T-helper 2 cell treated with Interferon-gamma antibody and Interleukin-4, amounts not matched to agents 5 μg/mL and 100 μg/mL, for 36 hours (primary cell): ENCODE measurements around the gene GLRA1.

Experiments
- DNase-seq: peaks from one replicate; pipeline ENCODE4 v3.0.0; 2021; ENCODE audit warnings: low spot score
- H3K27ac Mint-ChIP-seq: one replicate; pipeline ENCODE4 v1.8.0; 2021; ENCODE audit warnings: mild to moderate bottlenecking, mixed read lengths
- H3K27me3 Mint-ChIP-seq: one replicate; pipeline ENCODE4 v1.8.0; 2021; ENCODE audit warnings: low read depth, mixed read lengths
- H3K36me3 Mint-ChIP-seq: one replicate; pipeline ENCODE4 v1.8.0; 2021; ENCODE audit warnings: low read depth, mixed read lengths
- H3K4me1 Mint-ChIP-seq: one replicate; pipeline ENCODE4 v1.8.0; 2021; ENCODE audit warnings: low read depth, mixed read lengths
- H3K4me3 Mint-ChIP-seq: one replicate; pipeline ENCODE4 v1.8.0; 2022; ENCODE audit warnings: mild to moderate bottlenecking, moderate library complexity, mixed read lengths
- H3K9me3 Mint-ChIP-seq: one replicate; pipeline ENCODE4 v1.8.0; 2021; ENCODE audit warnings: mixed read lengths

GLRA1 gene

DNA sequence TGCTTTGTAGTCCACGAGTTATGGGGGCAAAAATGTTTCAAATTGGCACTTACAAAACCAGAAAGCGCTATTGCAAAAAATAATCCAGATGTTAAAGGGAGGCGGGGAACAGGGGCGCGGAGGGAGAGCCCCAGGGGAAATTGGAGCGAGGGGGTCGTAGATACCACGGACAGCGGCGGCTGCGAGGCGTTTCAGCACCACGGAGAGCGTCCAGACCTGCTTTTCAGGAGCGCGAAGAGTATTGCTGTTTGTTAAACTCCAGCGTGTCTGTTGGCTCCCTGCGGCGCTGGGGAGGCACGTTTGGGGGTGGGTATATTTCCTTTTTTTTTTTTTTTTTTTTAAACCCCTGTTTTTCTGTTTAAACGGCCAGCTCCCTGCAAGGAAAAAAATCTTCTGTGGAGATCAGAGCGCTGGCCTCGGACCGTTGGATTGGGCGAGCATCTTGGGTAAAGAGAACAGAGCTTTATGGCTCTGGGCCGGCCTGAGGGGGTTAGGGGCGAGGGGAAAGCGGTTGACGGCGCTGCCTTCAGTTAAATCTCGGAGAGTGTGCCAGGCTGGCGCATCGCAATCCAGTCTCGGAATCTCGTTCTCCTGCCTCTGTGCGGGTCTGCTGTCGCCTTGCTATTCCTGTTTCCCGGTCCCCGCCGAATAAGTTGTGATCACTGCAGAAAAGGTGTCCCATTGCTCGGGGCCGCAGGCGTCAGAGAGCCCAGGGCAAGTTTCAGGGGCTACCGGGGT lies at the start of gene GLRA1:
GLRA1 (minus strand) TSS at position 288 of the 738 bp plus-strand sequence. CDS start 302 bp downstream, outside the sequence.
- Mint-ChIP-seq H3K36me3 (no peaks in the 10 kb centered on the region), H3K9me3 (no peaks in the 10 kb centered on the region), H3K27me3 (peaks cover 8% of the 10 kb centered on the region), H3K4me1 (no peaks in the 10 kb centered on the region), H3K4me3 (no peak within 1 kb of the TSS), H3K27ac (no peak within 1 kb of the TSS)
- peak; percentile 16 for DNase-seq

DNA sequence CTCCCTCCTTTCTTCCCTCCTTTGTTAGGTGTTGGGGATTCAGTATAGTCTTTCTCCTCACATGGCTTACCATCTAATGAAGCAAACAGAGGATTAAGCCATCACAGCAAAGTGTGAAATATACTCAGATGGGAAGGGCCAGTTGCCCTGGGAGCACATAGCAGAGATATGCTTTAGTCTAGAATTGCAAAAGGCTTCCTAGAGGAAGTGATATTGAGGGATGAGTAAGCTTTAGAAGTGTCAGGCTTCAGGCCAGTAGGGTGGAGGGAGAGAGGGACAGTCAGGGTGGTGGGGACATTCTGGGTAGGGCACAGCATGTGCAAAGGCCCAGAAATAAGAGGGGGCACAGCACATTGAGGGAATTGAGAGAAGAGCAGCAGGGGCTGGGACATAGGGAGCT lies 46.2 kb upstream of the GLRA1 start:
- no peaks in the 10 kb centered on the region for H3K36me3 Mint-ChIP-seq
- no peaks in the 10 kb centered on the region for H3K9me3 Mint-ChIP-seq
- no peak for DNase-seq
- no peak overlapping the region for H3K27ac Mint-ChIP-seq
- no peaks in the 10 kb centered on the region for H3K4me1 Mint-ChIP-seq
- H3K4me3 Mint-ChIP-seq = no peak overlapping the region
- H3K27me3 Mint-ChIP-seq = no peaks in the 10 kb centered on the region

DNA sequence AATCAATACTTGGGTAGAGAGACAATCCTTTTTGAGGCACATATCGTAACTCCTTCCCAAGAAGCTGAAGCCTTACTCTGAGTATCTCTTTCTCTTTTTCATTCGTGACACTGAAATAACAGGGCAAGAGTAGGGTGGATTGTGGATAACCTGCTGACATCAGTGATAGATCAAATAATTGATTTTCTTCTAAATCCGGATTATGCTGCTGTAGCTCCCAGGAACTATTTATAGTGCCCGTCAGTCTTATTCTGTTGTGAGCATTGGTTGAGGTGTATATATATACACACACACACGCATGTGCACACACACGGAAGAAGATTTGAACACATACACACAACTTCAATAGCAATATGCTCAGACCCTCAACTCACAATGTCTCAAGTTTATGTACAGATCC lies 43.2 kb upstream of the GLRA1 start:
- no peaks in the 10 kb centered on the region for H3K4me1 Mint-ChIP-seq
- DNase-seq = no peak
- no peaks in the 10 kb centered on the region for H3K9me3 Mint-ChIP-seq
- H3K27me3 Mint-ChIP-seq = no peaks in the 10 kb centered on the region
- H3K27ac Mint-ChIP-seq = no peak overlapping the region
- no peaks in the 10 kb centered on the region for H3K36me3 Mint-ChIP-seq
- H3K4me3 Mint-ChIP-seq = no peak overlapping the region

DNA sequence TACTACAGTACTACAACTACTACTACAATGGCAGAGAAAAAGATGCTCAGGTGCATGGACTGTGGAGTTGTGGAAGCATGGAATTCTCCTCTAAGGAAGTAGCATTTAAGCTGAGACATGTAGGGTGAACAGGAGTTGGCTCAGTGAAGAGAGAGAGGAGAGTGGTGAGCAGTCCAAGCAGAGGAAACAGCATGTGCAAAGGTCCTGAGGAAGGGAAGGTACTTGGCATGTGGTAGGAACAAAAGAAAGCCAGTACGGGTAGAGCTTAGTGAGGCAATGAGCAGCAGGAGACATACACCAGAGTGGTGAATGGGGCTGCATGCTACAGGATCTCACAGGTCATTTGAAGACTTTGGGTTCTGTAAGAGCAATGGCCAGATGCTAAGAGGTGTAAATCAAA lies 41.4 kb upstream of the GLRA1 start:
- Mint-ChIP-seq H3K27me3 (no peaks in the 10 kb centered on the region), H3K36me3 (no peaks in the 10 kb centered on the region), H3K4me3 (no peak overlapping the region), H3K9me3 (no peaks in the 10 kb centered on the region), H3K4me1 (no peaks in the 10 kb centered on the region), H3K27ac (no peak overlapping the region)
- DNase-seq = no peak

DNA sequence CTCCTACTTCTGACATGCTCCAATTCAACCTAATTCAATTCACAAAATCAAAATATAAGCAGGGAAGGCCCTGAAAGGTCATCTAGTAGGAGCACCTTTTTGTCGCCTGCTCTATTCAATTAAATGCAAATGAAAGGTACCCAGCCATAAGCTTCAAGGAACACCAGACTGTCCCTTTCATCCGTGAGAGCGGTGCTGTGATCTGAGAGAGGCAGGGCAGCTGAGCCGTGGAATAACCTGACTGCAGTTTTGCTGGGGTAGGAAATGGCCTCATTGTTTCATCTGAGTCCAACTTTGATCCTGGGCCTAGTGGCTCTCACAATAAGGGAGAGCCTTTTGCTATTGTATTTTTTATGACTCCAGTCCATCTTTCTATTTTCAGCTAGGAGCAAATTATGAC lies 39.8 kb upstream of the GLRA1 start:
- Mint-ChIP-seq H3K4me3 (no peak overlapping the region), H3K4me1 (no peaks in the 10 kb centered on the region)

DNA sequence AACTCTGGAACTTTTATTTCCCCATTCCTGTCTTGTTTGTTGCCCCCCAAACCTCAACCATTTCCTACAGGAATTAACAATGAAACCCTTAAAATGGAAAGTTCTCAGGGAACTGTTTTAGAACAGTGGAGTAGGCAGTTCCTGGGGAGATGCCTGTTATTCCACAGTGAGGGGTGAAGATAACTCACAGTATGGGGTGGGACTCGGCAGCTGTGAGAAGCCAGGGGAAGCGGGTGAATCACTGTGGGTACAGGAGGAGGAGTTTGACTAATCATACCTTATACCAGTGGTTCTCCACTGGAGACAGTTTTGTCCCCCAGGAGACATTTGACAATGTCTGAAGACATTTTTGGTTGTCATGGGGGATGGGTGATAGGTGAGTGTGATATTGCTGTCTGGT lies 36.9 kb upstream of the GLRA1 start:
- H3K4me1 Mint-ChIP-seq = no peaks in the 10 kb centered on the region
- no peaks in the 10 kb centered on the region for H3K9me3 Mint-ChIP-seq
- H3K4me3 Mint-ChIP-seq = no peak overlapping the region
- H3K27me3 Mint-ChIP-seq = no peaks in the 10 kb centered on the region
- H3K36me3 Mint-ChIP-seq = no peaks in the 10 kb centered on the region
- H3K27ac Mint-ChIP-seq = no peak overlapping the region
- DNase-seq = no peak

More for the DNA sequence above, 39.8 kb upstream of the GLRA1 start:
- Mint-ChIP-seq H3K36me3 (no peaks in the 10 kb centered on the region), H3K27ac (no peak overlapping the region), H3K9me3 (no peaks in the 10 kb centered on the region), H3K27me3 (no peaks in the 10 kb centered on the region)
- no peak for DNase-seq

DNA sequence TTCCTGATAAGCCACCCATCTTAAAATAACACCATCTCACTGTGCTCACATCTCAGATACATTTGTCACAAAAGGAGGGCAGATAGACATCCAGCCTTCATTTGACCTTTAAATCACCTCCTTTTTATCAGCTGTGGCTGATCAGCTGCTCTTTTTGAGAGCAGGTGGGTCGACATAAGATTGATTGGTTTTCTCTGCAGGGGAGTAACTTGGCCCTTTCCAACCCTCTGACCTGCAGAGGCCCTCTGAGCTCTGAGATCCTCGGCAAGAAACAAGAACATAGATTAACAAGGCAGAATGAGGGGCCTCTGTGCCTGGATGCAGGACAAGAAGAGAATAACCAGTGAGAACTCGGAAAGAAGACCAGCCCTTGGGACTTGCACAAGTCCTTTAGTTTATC lies 33.5 kb upstream of the GLRA1 start:
- Mint-ChIP-seq H3K36me3 (no peaks in the 10 kb centered on the region), H3K9me3 (no peaks in the 10 kb centered on the region), H3K27ac (no peak overlapping the region), H3K4me1 (no peaks in the 10 kb centered on the region), H3K4me3 (no peak overlapping the region), H3K27me3 (no peaks in the 10 kb centered on the region)
- no peak for DNase-seq

DNA sequence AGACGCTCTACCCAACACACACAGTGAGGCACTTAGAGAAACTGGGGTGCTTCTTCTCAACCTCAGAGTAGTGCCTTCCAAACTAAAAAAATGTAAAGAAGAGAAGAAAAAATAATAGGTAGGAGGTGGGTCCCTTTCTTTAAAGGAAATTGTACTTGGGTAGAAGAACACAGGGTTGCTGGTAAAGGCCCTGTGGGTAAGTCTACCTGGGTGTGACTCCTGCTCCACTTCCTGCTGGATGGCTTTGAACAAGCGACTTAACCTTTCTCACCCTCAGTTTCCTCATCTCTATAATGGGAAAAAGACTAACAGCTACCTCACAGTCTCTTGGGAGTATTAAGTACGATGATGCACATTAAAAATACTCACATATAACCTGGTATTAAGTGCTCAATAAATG lies 32.1 kb upstream of the GLRA1 start:
- no peak overlapping the region for H3K4me3 Mint-ChIP-seq
- no peaks in the 10 kb centered on the region for H3K4me1 Mint-ChIP-seq
- no peaks in the 10 kb centered on the region for H3K36me3 Mint-ChIP-seq
- no peak for DNase-seq
- no peak overlapping the region for H3K27ac Mint-ChIP-seq
- H3K9me3 Mint-ChIP-seq = no peaks in the 10 kb centered on the region
- H3K27me3 Mint-ChIP-seq = no peaks in the 10 kb centered on the region

DNA sequence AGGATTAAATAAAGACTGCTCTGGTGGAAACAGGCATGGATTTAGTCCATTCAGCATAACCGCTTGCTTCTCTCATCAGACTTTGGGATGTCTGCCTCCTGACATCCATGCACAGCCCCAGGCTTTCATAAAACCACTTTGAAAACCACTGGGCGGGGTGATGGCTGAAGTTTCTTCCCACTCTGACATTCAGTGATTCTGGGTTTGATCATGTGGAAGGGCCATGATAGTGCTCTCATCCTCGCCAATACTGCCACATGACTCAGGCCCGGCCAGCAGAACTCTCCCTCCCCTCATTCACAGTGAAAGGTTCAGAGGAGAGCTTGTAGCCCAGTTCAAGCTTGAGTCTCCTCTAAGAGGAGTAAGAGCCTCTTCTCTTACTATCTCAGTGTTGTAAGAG lies 29.6 kb upstream of the GLRA1 start:
- Mint-ChIP-seq H3K27ac (no peak overlapping the region), H3K27me3 (no peaks in the 10 kb centered on the region), H3K36me3 (no peaks in the 10 kb centered on the region), H3K9me3 (no peaks in the 10 kb centered on the region), H3K4me1 (no peaks in the 10 kb centered on the region), H3K4me3 (no peak overlapping the region)
- no peak for DNase-seq

DNA sequence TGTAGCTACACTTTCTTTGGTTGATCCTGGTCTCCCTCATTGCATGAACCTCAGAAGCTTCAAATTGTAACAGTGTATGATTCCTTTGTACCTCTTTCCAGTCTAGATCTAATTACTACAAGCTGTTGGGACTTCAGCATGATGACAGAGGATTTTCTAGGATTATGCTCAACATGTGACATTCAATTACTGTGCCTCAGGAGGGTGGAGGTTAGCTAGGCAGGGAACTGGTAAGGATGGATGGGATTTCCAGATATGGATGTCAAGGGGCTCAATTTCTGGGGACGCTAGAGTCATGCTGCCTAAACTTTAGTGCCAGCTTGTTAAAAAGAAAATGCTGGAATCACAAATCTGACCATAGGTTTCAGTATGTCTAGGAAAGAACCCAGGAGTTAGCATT lies 29.2 kb upstream of the GLRA1 start:
- H3K36me3 Mint-ChIP-seq = no peaks in the 10 kb centered on the region
- no peaks in the 10 kb centered on the region for H3K9me3 Mint-ChIP-seq
- no peak overlapping the region for H3K27ac Mint-ChIP-seq
- H3K4me3 Mint-ChIP-seq = no peak overlapping the region
- no peaks in the 10 kb centered on the region for H3K4me1 Mint-ChIP-seq
- no peaks in the 10 kb centered on the region for H3K27me3 Mint-ChIP-seq
- no peak for DNase-seq

DNA sequence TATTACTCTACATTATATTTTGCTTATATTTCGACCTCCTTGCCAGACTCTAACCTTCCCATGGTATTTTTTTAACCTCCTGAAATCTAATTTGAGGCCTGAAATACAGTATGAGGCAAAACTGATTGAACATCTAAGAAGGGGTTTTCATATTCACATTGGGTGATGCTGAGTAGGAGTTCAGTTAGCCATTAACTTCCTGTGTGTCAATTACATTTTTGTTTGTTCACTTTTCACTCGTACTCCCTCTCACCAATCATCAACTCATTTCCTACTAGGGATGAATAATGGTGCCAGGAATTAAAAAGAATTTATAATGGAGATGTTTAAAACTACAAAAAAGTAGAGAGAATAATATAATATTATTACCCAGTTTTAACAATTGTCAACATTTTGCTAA lies 27.6 kb upstream of the GLRA1 start:
- H3K27me3 Mint-ChIP-seq = no peaks in the 10 kb centered on the region
- H3K4me1 Mint-ChIP-seq = no peaks in the 10 kb centered on the region
- H3K4me3 Mint-ChIP-seq = no peak overlapping the region
- no peak for DNase-seq
- no peaks in the 10 kb centered on the region for H3K36me3 Mint-ChIP-seq
- H3K27ac Mint-ChIP-seq = no peak overlapping the region
- H3K9me3 Mint-ChIP-seq = no peaks in the 10 kb centered on the region

DNA sequence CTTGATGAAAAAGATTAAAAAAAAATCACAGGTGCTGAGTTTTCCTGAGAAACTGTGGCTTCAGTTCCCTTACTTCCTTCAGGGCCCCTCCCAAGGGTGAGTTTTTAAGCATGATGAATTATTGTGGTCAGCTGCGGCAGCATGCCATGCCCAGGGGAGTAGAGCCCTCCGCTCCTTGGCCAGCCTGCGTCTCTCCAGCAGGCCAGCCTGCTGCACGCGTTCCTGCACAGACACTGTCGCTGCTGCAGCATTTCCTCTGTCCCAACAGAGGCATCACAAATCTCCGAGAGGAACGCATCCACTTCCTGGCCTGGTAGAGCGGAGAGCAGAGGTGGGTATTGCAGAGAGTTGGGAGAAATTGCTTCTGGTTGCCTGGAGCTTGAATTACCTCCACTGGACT lies 26.1 kb upstream of the GLRA1 start:
- Mint-ChIP-seq H3K4me1 (no peaks in the 10 kb centered on the region), H3K4me3 (no peak overlapping the region), H3K36me3 (no peaks in the 10 kb centered on the region), H3K27me3 (no peaks in the 10 kb centered on the region), H3K27ac (no peak overlapping the region), H3K9me3 (no peaks in the 10 kb centered on the region)
- DNase-seq = no peak

DNA sequence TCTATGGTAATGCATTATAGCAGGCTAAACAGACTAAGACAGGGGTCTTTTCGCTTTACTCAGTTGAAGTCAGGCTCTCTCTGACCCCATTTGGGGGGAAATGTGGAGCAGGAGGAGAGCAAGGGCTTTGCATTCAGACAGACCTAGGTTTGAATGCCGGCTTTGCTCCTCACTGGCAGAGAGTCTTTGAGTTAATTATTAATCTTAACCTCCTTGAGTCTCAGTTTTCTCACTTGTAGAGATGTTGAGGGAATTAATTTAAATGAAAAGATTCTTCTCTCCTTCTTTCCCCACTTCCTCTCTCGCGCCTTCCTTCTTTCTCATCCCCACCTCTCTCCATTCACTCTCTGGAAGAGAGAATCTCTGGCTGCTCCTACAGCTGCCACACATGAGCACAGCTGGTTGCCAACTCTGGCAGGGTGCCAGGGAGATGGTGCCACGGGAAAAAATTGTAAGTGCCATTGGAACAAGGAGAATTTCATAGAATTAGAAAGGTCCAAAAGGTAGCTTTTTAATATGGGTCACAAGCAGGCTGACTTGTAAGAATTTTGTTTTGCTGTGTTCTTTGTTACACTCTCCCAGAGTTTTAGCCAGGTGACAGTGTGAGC lies 25.2 kb upstream of the GLRA1 start:
- Mint-ChIP-seq H3K27me3 (no peaks in the 10 kb centered on the region), H3K36me3 (no peaks in the 10 kb centered on the region), H3K27ac (no peak overlapping the region), H3K9me3 (no peaks in the 10 kb centered on the region), H3K4me3 (no peak overlapping the region), H3K4me1 (no peaks in the 10 kb centered on the region)
- DNase-seq = no peak

DNA sequence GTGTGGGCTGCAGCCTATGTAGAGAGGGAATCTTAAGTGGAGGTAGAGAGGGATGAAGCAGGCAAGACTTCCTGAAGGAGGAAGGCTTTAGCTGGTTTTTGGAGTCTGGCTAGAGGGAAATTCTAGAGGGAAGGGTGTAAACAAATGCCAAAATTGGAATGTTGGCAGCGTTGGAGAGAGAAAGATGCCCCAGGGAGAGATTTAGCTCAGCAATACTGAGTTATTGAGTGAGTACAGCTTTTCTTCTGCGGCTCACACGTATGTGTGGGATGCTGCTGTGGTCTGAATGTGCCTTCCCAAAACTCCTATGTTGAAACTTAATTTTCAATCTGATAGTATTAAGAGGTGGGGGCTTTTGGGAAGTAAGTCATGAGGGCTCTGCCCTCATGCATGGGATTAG lies 24.5 kb upstream of the GLRA1 start:
- Mint-ChIP-seq H3K27me3 (no peaks in the 10 kb centered on the region), H3K4me1 (no peaks in the 10 kb centered on the region), H3K9me3 (no peaks in the 10 kb centered on the region), H3K4me3 (no peak overlapping the region), H3K27ac (no peak overlapping the region), H3K36me3 (no peaks in the 10 kb centered on the region)
- DNase-seq = no peak
